SKM-1 treated with dmso at 0.1 percent for 144 hours (cell line): ENCODE data around the gene CTIF.
"Not testable (repeated sequence)": the region's sequence is repeated elsewhere in the genome, so short reads cannot be mapped to it uniquely, and the experiment has no call there.

ENCODE experiments used
- DNase-seq: peaks from one replicate; lab custom pipeline; 2025; ENCODE audit not compliant: unreplicated experiment; lab: John Stamatoyannopoulos, UW

The CTIF gene

GRCh38 chr18:48700446-48700845 is 161.6 kb downstream of the CTIF start:
- DNase-seq = no peak

DNA sequence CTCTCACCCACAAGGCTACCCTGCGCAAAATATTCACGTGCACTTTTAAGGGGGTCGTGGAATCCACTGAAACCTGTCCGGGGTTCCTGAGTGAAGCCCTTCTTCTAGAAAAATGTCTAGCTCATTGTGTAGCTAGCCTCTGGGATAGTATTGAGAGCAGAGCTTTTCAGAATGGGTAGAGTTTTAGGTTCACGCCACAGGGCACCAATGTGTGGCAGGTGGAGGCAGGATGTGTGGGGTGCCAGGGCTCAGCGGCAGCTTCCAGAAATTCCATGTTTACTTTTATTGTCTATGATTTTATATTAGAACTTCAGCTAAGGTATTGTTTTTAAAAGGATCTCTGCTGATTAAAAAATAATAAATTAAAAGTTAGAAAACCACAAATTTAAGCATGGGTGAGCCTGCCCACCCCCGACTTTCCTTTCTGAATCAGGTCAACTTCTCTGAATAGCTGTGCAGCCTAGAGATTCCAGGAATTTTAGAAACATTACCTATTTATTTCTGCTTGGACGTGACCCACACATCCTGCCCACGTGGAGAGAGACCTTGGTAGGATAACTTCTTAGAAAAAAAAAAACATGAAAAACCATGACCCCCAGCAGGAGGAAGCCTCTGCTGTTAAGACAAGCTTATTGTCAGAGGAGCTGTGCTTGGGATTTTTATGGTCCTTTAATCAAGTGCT is 163.7 kb downstream of the CTIF start:
- no peak for DNase-seq

- no peak for DNase-seq
These were observed 164.2 kb downstream of the CTIF start for GRCh38 chr18:48703028-48703386.

DNA sequence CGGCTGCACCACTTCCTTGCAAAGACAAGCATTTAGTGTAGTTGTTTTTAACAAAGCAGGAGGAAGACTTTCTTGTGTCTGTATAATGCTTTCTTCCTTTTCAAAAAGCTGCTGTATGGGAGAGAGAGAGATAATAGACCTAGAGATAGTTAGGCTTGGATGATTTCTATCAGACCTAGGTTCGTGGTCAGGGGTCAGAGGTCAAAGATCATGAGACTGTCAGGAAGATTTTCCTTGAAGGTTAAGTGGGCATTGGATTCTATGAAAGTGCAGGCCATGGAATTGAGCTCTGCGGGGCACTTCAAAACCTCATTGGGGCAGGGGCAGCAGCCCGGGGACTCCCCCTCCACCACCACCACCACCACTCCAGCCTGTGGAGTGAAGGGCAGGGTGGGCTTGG is 164.6 kb downstream of the CTIF start:
- no peak for DNase-seq

DNA sequence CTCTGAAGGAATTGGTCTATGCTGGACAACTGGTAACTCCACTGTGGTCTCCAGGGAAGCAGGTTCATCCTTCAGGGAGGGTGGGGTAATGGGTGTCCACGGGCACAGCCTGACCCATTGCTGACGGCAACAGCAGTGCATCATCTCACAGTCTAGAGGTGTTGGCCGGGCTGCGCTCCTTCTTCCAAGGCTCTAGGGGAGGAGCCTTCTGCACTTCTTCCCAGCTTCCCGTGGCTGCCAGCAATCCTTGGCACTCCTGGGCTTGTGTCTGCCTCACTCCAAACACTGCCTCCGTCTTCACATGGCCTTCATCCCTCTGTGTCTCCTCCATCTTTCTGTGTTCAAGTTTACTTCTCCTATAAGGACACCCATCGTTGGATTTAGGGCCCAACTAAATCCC is 166.2 kb downstream of the CTIF start:
- no peak for DNase-seq

DNA sequence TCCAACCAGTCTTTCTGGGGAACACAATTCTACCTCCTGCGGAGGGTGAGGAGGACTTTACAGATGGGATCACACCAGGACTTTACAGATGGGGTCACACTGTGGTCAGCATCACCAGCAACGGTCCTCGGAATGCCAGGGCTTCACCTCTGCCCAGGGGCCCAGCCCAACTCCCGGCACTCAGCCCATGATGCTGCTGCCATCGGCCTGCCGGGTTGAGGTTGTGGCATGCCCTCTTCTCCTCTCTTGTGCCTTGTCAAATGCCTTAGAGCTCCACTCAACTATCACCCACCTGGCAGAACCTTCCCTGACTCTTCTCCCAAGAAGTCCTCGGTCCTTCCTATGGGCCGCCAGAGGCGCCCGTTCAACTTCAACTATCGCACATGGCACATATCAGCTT is 166.7 kb downstream of the CTIF start:
- no peak for DNase-seq

DNA sequence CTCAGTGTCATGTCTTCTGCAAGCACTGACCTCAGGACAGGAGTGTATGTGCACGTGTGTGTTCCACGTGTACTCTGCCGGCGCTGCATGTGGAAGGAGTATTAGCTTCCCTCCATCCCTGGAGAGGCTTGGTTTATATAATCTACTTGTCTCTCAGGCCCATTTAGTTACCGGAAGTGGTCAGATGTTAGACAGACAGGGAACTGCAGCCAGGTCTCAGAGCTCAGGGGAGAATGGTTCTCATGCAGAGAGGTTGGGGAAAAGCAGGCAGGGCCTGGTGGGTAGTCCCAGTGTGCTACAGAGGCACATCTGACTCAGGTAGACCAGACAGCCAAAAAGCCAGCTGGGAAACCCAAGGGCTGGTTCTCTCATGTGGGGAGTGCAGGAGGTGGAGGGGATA is 167.9 kb downstream of the CTIF start:
- no peak for DNase-seq

- DNase-seq = no peak
These were observed 168.9 kb downstream of the CTIF start for GRCh38 chr18:48707636-48708296.

GRCh38 chr18:48708807-48709206 is 170.0 kb downstream of the CTIF start:
- DNase-seq = no peak

DNA sequence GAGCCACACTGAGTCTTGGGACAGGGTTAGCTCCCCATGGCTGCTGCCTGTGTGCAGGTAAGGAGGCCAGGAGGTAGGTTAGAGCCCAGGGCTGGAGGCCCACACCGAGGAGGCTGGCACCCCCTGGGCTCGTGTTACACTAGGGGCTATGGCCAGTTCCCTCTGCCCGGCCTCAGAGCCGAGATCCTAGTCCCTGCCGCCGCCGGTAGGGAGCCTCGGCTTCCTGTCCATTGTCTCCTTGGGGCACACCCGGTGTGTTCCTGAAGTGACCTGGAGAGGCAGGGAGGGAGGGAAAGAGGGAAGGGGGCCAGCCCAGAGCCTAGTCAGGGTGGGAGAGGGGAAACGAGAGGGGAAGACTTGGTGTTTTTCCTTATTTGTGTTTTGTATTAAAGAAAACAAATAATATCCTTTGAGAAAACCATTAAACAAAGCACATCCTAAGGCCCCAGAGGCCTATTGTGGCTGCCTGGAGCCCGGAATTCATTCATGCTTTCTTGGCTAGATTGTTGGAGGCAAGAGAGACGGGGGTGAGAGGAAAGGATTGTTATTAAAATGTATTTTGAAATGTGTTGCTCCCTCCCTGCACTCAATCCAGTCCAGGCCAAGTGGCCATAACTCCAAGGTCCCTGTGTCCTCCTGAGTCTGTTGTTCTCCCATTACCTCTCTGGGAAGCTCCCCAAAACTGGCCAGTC is 170.7 kb downstream of the CTIF start:
- DNase-seq = no peak

DNA sequence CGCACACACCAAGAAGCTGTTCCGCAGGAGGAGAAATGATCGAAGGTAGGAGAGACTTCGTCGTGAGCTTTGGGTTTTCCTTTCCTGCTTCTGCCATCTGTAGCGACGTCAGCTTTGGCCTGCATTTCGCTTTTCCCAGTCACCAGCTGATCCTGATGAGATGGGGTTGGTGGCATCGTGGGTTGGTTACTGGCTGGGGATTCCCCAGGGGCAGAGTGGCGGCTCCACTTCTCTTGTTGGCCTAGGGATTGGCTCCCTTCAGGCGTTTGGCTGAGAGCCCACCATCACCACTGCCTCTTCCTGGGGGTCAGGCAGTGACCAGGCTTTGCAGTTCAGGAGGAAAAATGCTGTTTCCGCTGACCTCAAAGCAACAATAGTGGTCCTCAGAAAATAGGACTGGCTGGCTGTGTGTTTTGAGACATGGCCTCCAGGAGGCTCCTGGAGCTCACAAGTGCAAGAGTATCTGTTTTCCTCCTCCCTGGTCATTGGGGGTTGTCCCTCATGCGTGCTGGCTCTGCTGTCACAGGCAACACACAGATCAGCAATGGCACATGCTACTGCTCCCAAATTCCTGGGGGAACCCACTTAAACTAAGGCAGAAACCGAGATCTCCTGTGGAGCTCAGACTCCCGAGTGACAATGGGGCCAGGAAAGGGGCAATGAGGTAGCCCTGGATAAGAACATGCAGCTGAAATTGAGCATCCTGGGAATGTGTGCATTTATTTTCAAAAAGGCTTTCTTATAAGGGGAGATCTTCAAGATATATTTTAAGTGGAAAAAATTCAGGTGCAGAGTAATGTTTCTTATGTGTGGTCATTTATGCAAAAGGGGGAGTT is 173.0 kb downstream of the CTIF start:
- DNase-seq = peak; percentile 1

DNA sequence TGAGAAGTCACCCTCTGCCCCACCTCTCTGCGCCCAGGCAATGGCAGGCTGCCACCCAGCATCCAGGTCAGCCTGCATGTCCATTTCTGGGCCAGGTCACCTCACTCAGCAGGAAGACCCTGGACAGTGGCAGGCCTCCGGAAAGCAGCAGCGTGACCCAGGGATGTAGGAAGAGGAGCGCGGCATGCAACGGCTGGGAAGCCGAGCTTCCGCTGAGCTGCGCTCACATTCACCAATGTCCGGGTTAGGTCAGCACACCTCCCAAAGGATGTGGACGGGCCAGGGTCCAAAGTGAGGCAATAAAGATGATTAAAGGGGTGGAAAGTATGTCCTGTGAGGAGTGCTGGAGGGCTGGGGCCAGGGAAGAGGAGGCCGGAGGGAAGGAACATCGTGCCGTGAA is 174.5 kb downstream of the CTIF start:
- DNase-seq = no peak

- no peak for DNase-seq
These were observed 176.0 kb downstream of the CTIF start for GRCh38 chr18:48714873-48715272.

GRCh38 chr18:48715711-48716361 is 177.0 kb downstream of the CTIF start:
- DNase-seq = peak; percentile 95

DNA sequence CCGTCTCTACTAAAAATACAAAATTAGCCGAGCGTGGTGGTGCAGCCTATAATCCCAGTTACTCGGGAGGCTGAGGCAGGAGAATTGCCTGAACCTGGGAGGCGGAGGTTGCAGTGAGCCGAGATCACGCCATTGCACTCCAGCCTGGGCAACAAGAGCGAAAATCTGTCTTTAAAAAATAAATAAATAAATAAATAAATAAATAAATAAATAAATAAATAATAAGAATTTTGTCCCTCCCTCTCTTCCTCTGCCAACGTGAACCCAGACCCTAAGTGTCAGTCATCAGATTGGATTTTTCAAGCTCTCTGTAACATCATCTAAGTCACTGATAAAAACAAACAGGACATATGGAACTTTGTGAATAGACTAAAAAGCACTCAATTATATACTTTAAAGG is 178.4 kb downstream of the CTIF start:
- DNase-seq = not testable (repeated sequence)

GRCh38 chr18:48718251-48718959 is 179.6 kb downstream of the CTIF start:
- DNase-seq = no peak

DNA sequence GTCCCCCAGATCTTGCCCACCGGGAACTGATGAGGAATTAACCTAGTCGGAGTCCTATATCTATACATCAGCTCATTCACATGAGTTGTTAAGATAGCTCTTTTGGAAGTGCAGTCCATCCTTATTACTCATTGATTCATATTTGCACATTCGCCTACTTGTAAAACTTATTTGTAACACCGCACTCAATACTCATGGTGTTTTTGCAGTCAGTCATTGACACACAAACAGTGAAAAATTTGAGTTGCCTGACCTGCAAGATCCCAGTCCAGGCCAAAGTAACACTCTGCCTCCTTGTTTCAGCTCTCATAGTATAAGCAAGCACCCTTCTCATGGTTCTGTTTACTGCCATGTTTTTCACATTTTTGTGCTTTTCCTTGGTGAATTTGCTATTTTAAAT is 180.6 kb downstream of the CTIF start:
- no peak for DNase-seq

GRCh38 chr18:48719974-48720654 is 181.3 kb downstream of the CTIF start:
- DNase-seq = no peak

DNA sequence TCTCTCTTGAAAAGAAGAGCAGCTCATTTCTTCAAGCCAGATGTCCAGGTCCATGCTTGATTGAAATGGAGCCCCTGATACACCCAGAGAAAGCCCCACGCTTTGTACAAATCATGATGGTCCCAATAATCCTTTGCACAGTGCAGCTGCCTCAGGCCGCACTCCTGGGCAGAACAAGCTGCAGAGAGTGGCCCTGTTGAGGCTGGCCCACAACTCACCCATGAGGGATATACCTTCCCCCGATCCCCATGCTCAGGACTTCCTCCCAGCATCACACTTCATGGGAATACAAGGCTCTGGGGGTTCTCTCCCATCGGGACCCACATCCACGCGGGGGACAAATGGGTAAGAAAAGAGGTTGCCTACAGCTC is 181.8 kb downstream of the CTIF start:
- DNase-seq = no peak

DNA sequence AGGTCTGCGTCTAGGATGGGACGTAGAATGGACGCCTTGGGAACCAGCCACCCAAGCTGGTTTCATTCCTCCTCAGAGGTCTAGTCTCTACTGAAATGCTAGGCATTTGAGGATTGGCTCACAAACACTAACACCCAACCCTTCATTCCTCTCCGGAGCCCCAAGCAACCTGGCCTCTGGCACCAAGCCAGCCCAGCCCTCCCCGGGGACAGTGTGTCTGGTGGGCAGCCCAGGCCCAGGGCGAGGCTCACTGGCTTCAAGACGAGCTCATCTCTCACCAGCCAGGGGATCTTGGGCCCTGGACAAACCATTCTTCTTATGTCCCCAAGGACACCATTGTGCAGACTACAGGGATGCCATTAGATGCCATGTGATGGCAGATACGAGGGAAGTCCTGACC is 182.5 kb downstream of the CTIF start:
- DNase-seq = no peak
